Stimulated activated naive CD8-positive, alpha-beta T cell treated with anti-CD3 and anti-CD28 coated beads, Interleukin-15, Interleukin-2, amounts not matched to agents 100 U/mL and 50 U/mL, for 24 hours (primary cell): ENCODE measurements around the gene IQSEC2.

Experiments
- ATAC-seq: fragments of 150-1000 bp; cut with Tn5 transposase; one replicate; pipeline ENCODE4 v1.10.0; 2021
- DNase-seq: peaks from one replicate; pipeline ENCODE4 v3.0.0; 2021

The IQSEC2 gene

DNA sequence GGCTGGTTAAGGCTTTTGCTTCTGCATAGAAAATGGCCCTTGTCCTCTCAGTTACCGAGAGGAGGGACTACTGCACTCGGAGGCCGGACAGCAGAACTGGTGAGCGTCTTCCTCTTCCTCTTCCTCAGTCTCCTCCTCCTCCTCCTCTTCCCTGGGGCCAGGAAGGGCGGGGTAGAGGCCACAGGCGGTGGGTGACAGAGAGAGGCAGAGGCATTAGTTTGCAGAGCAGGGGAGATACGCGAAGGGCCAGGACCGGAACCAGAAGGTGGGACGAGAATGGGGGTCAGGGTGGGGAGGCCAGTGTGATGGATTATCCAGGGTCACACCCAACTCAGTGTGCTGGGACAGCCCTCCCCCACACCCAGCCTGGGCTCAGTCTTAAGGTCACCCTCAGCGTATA lies 14.5 kb downstream of the IQSEC2 start:
- ATAC-seq (no peak), DNase-seq (no peak)

DNA sequence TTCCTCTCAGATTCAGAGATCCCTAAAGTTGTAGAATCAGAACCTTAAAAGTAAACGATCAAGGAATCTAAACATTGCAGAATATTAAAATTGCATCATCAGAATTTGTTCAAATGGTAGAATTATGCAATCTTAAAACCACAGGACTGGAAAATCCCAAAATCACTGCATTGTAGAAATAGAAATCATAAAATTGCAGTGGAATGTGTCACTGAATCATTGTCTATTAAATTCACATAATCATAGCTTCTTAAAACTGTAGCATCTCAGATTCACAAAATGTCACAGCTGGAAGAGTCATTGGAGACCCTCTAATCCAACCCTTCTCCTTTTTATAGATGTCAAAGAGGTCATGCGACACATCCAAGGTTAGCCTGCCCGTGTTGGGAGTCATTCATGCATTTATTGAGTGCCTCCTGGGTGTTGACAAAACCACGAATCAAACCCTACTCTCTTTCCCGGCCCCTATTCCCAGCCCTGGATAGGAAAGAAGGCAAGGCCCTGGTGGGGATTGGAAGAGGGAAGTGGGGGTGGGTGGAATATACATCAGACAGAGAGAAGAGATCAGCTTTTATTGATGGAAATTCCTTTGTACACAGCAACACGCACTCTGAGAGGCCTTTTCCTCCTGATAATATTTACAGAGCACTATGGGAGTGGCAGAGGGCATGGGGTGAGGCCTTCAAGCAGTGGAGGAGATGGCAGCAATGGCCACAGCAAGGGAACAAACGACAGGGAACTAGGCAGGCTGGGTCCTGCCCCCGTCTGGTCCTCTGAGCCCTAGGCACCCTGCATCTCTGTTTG lies 15.4 kb downstream of the IQSEC2 start:
- DNase-seq (no peak), ATAC-seq (no peak)

DNA sequence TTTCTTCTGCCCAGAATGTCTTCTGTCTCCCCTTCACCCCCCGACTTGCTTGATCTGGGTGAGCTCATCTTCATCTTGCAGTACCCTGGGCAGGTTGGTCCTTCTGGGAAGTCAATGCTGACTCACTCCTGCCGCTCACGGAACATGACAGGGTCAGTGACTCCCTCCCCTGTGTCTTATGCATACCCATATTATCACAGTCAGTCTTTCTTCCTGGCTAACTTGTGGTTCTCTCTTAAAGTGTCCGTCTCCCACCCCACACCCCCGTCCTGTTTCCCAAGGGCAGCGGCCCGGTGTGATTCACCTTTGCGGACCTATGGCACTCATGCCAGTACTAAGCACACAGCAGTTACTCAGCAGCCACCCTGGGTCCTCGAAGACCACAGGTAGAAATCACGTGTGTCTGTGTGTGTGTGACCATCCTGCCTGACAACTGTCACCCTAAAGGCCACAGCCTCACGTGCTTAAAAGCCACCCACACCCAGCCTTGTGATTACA lies 17.7 kb downstream of the IQSEC2 start:
- DNase-seq: peak; percentile 67
- ATAC-seq: peak; percentile 87

DNA sequence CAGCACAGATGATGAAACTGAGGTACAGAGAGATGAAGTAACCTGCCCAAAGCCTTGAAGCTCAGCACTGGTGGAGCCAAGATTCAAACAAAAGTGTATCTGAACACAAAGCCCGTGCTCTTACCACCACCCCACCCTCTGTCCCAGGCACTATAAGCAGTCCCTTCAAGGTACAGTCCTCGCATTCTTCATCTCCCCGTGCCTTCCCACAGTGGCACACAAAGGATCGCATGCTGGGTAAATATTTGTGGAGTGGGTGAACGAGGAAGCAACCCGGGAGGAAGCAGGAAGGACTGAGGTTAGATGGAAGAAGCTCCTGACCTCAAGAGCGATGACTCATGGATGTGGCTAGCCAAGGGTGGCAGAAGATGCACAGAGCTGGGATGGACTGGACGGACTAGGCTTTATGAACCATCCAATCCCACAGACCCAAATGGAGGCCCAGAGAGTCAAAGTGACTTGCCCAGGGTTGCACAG lies 18.4 kb downstream of the IQSEC2 start:
- ATAC-seq (peak; percentile 42), DNase-seq (peak; percentile 34)

DNA sequence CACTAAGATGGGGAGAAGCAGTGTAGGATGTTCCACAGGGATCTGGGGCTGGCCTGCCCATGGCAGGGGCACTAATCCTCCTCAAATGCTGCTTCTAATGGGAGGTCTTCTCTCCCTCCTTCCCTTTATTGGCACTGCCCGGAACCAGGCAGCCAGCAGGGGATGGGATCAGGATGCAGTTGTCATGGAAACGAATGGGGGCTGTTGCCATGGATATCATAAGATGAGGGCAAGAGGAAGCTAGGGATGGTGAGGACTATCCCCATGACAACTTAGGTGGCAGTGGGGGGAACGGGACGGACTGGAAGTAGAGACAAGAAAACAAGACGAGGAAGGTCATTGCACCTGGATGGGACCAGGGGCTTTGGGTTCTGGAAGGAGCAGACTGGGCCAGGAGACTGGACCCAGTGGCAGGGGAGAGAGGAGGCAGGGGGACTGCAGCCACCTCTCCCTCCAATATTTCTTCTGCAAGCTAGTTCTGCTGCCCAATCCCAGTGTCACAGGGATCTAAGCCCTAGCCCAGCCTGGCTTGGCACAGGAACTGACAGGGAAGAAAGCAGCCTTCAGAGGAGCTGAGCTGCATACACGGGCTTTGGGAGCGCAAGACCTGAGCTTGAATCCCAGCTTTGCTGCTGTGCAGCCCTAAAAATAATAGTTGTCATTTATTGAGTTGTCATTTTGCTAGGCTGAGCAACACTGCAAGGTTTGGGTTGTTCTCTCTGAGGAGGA lies 19.0 kb downstream of the IQSEC2 start:
- no peak for DNase-seq
- ATAC-seq: no peak

DNA sequence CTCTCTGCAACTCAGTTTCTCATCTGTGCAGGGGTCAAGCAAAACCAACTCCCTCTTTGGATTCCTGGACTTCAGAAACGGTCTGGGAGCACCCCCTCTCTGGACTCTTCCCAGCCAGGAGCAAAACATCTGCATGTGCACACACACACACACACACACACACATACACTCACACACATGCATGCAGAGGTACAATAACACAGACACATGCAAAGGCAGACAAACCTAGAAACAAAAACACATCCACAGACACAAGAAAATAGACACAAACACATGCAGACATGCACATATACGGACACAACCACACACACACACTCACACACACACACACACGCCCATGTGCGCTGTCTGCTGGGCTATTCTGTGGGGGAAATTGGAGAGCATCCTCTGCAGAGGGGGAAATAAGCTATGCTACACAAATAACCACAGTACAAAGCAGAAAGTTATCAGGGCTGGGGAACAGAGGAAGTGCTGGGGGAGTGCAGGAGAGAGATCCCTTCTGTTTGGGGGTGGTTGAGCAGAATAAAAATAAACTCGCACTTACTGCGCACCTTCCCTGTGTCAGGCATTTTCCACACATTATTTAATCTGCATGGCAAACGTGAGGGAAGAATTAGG lies 19.9 kb downstream of the IQSEC2 start:
- no peak for ATAC-seq
- DNase-seq: no peak

DNA sequence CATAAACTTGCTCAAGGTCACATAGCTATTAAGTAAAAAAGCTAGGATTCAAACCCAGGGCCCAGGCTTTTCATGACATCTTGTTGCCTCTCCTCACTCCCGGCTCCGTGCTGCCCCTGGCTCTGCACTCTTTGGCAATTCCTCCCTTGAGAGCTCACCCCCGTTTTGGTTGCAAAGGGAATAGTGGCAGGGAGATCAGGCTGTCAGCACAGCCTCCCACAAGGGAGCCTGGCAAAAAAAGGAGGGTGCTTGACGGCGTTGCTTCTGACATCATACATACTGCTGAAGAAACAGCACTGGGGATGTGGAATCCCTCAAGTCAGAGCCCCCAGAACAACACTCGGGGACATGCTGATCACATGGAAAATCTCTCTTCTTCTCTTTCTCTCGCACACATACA lies 20.5 kb downstream of the IQSEC2 start:
- ATAC-seq (no peak), DNase-seq (no peak)

DNA sequence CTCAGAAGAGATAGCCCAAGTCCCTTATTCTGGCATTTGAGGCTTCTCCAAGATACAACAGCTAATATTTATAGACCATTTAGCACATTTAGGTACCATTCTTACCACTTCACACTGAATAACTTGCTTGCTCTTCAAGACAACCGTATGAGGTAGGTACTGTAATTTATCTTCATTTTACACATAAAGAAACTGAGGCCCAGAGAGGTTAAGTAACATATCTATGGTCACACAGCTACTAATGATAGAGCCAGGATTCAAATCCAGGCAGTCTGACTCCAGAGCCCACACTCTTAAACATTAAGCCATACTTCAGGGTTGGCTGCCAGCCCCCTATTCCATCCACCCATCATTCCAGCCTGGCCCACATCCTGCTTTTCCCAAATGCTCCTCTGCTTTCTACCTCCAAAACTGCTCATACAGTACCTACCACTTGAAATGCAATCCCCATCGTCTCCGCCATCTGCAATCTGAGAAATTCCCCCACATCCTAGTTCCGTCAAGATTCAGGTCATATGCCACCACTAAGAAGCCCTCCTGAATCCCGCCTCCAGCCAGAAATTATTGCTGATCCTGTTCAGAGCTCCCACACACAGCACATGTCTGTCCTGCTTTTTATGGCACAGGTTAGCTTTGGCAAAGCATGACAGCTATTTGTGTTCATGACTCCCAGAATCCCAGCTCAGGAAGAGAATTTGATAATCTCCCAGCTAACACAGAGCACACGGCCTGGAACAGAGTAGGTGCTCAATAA lies 23.5 kb downstream of the IQSEC2 start:
- ATAC-seq (no peak), DNase-seq (no peak)

DNA sequence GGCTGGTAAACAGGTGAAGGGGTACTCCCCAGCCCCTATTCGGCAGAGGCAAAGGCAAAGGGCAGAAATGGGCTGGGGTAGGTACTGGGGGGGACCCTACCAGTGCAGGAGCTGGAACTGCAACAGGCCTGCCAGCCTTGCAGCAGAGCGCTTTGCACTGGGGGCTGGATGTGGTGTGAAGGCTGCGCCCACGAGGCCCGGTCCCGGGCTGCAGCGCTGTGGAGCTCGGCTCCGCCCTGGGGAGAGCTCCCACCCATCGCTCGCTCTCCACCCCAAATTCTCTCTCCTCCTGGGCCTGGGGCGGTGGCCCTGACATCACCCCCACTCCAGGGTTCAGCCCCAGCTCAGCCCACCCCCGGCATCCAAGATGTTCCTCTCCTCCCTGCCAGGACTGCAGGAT lies 24.2 kb downstream of the IQSEC2 start:
- no peak for ATAC-seq
- no peak for DNase-seq

DNA sequence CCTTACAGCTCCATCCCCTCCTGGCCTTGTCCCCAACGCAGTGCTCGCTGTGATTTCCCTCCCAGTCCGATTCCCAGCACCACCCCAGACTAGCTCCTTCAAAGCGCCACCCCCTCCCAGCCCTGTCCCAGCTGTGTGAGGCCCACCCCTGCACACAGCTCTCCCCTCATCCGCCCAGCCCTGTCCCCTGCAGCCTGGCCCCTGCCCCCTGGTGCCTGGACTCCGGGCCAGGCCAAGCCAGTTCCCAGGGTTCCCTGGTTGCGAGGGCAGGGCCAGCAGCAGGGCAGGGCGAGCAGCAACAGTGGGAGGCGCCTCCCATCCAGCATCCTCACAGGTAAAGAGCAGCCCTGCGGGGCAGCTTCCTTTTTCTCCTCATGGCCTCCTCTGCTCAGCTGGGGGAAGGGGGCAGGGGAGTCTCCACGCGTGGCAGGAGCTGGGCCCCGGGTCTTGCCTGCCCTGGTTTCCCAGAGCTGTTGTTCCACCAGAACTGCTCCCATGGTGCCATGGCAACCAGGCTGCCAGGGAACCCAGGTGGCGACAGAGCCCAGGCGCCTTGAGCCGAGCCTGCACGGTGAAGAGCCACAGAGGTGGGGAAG lies 24.8 kb downstream of the IQSEC2 start:
- DNase-seq (no peak), ATAC-seq (no peak)

DNA sequence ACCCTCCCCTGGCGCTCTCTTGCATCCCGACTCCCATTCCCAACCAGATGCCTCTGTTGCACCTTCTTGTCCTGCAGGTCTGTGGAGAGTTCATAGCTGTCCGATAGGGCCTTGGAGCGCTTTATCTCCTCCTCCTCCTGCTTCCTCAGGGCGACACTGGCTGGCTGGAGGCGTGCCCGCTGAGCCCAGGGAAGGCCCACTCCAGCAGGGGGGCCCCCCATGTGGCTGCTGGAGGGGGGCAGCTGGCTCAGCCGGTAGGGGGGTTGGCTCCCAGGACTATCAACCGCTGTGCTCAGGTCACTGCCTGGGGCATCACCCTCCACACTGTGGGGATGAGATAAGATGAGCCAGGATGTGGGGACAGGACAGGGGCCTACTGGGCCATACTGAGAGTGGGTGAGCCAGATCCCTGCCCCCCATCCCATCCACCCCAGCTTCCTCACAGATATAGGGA lies 25.6 kb downstream of the IQSEC2 start:
- ATAC-seq (no peak), DNase-seq (no peak)

DNA sequence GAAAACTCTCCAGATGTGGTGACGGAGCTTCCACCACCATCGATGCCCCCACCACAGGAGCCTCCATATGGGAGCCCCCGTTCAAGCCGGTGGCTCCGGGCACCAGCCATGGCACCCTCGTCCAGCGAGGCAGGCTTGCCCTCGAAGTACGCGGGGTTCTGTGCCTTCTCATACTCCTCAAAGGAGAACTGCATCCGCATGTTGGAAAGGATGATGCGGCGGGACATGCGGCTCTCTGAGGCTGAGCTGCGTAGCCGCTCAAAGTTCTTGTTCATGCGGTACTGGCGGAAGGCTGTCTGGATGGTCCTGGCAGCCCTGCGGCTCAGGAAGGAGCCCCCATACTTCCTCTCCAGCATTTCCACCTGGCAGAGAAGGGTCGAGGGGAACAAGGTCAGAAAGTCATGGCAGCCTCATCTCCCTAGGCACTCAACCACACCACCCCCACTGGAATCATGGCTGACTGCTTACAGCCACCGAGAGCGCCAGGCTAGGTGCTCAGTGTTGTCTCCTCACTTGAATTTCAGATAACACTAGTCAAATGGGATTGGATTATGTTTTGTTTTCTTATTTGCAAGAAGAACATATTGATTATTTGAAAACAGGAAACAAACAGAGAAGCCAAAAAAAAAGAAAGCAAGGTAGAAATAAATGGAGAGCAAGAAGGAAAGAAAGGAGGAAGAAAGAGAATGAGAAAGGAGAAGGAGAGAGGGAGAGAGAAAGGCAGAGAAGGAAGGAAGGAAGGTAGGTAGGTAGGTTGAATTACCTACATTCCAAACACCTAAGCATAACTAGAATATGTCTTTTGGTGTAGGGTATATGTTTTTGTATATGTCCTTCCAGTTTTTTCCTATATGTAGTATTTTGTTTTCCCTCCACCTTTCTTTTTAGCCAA lies 26.6 kb downstream of the IQSEC2 start:
- no peak for DNase-seq
- ATAC-seq: no peak

DNA sequence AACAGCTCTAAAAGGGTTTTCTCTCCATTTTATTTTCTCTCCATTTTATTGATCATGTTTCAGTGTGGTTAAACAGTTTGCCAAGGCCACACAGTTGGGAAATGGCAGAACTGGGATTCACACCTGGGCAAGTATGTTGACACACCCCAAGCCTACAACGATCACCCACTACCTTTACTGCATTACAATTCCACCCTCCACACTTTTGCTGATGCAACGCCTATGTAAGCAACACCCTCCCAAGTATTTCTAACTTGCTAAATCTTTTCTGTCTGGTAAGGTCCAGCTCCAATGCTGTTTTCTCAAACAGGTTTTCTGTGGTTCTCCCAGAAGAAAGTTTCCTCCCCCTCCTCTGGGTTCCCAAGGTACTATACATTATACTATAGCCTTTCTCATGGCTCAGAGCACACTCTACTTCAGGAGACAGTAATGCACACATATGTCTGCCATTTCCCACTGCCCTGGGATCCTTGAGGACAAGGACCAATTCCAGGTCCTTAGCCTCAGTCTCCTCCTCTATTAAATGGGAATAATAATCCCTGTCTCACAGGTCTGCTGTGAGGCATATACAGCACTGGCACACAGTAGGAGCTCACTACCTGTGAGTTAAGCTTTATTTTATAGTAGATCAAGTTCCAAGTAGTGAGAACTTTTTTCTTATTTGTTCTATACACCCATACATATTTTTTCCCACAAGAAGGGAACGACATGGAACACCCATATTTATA lies 27.9 kb downstream of the IQSEC2 start:
- no peak for ATAC-seq
- no peak for DNase-seq

DNA sequence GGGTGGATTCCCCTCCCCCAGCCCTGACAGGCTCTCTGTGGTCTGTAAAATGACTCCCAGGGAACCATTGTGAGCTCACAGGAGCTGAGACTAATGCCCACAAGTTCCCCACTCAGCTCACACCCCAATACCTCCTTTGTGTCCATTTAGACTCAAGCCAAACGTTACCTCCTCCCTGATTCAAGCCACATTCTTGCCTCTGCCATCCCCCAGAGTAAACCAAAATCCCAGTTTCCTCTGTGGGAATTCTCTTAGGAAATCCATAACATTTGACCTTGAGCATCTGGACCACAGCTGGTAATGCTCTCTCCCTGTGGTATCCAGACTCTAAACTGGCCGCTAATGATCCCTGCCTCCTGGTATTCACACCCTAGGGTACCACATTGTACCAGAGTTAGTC lies 30.1 kb downstream of the IQSEC2 start:
- no peak for DNase-seq
- no peak for ATAC-seq

DNA sequence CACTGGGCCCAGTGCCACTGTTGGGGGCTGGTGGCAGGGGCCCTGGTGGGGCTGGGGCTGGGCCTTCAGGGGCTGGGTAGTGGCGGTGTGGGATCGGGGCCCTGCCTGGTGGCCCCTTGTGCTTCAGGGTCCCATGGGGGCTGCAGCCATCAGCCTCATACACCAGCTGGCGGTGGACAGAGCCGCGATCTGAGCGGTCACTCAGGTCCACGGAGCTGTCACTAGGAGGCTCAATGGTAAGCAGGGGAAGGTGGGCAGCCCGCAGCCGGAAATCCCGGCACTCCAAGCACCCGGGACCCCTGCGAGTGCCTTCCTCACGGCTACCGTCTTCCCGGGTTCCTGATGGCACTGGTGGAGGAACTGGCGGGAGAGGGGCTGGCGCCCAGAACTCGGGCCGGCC lies 30.8 kb downstream of the IQSEC2 start:
- ATAC-seq: no peak
- DNase-seq: no peak

DNA sequence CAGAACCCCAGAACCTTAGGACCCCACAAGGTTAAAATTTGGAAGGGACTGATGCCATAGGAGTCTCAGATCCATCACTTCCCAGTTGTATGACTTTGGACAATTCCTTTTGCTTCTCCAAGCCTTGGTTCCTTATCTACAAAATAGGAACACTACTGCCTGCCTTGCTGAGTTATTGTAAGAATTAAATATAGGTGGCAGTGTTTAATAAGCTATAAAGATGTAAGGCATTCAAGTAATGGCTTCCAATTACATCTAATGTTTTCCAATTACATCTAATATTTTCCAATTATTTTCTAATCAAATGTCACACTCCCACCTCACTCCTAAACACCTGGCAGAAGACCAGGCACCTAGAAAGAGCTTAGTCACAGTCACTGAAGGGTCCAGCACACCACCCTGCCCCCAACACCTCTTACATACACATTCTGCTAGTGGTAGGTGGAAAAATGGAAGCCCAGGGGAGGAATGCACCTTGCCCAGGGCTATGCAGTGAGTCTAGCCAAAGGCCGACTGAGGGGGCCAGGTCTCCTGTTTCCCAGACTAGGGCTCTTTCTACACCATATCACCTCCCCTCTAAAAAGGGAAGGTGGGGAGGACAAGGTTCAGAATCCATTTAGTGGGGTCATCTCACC lies 31.9 kb downstream of the IQSEC2 start:
- DNase-seq: no peak
- no peak for ATAC-seq

DNA sequence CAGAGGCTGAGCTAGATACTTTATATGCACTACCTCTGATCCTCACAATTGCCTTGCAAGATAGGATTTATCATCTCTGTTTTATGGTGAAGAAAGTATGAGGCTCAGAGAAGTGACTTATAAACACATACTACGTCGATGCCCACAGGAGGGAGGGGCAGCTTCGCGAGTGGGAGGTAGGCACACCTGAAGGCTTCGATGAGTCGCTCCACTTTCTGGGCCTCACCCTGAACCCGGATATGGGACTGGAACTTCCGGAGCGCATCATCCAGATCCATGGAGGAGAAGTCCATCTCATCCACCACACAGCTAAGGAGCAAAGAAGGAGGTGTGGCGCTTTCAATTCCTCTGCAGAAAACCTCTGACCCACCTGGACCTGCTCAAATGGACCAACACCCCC lies 33.5 kb downstream of the IQSEC2 start:
- no peak for DNase-seq
- no peak for ATAC-seq

DNA sequence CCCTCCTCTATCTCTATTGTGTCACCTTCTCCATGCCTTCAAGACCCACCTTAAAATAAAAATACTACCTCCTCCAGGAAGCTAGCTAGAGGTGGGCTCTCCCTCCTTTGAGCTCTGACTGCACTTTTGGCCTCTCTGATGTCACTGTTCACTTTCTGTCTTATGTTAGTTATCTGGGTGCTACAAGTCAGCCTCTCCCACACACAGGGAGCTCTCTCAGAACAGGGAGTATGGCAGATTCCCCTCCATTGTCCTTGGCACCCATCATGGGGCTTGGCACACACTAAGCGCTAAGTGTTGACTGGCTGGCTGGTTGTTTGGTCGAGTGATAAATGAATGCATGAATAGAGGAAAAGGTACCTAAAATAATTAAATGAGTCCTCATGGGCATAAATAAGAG lies 35.2 kb downstream of the IQSEC2 start:
- no peak for ATAC-seq

DNA sequence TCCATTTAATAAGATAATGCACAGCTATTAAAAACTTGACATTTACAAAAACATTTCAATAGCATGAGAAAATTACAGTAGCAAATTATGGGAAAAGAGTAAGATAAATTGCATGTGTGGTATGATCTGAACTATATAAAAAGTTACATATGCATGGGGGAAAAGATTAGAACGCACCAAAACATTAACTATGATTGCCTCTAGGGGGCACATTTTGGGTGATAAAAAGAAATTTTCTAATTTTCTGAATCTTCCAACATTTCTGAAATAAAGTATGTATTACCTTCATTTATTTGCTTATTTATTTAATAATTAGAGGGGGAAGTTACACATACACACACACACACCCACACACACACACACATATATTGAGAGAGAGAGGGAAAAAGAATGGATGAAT lies 36.8 kb downstream of the IQSEC2 start:
- ATAC-seq (no peak), DNase-seq (no peak)

More for the DNA sequence above, 35.2 kb downstream of the IQSEC2 start:
- no peak for DNase-seq

DNA sequence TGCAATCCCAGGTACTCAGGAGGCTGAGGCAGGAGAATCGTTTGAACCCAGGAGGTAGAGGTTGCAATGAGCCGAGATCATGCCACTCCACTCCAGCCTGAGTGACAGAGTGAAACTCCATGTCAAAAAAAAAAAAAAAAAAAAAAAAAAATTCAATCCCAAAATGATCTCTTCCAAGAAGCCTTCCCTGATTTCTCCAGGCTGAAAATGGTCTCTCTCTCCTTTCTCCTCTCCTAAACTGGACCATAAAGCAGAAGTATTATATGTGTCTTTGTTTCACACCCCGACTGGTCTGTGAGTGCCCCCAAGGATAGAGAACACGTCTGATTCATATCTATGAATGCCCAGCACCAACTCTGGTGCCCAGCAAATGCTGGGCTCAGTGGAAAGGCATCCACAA lies 39.1 kb downstream of the IQSEC2 start:
- ATAC-seq (no peak), DNase-seq (no peak)
